ENCODE results near the gene CETN1.
A peak's percentile ranks its signal among the peaks of the same experiment; 100 is the strongest.

The CETN1 gene

GRCh38 chr18:577643-578375 is 2.4 kb upstream of the CETN1 start:
- no peak for DNase-seq

GRCh38 chr18:579238-579637 is 942 bp upstream of the CETN1 start:
- no peak for DNase-seq

GRCh38 chr18:581096-581495 is 916 bp downstream of the CETN1 start:
- DNase-seq = no peak

- DNase-seq = no peak
Observed at GRCh38 chr18:582465-582864, 2.3 kb downstream of the CETN1 start.

GRCh38 chr18:595068-595467 is 14.9 kb downstream of the CETN1 start:
- DNase-seq = no peak

GRCh38 chr18:595571-595970 is 15.4 kb downstream of the CETN1 start:
- no peak for DNase-seq

- no peak for DNase-seq
Observed at GRCh38 chr18:596288-596881, 16.2 kb downstream of the CETN1 start.

- no peak for DNase-seq
Observed at GRCh38 chr18:598124-598589, 18.0 kb downstream of the CETN1 start.

- DNase-seq = no peak
Observed at GRCh38 chr18:600107-600506, 19.9 kb downstream of the CETN1 start.

GRCh38 chr18:604771-605170 is 24.6 kb downstream of the CETN1 start:
- no peak for DNase-seq

- no peak for DNase-seq
Observed at GRCh38 chr18:607930-608329, 27.8 kb downstream of the CETN1 start.

GRCh38 chr18:610214-610928 is 30.2 kb downstream of the CETN1 start:
- DNase-seq = no peak

- DNase-seq = no peak
Observed at GRCh38 chr18:612156-612555, 32.0 kb downstream of the CETN1 start.

GRCh38 chr18:614193-614592 is 34.0 kb downstream of the CETN1 start:
- DNase-seq = no peak

GRCh38 chr18:615092-615521 is 34.9 kb downstream of the CETN1 start:
- DNase-seq = no peak

- no peak for DNase-seq
Observed at GRCh38 chr18:615773-616172, 35.6 kb downstream of the CETN1 start.

- DNase-seq = peak in 1 of 2 donors; percentile 43
Observed at GRCh38 chr18:616380-616995, 36.3 kb downstream of the CETN1 start.

GRCh38 chr18:617970-618504 is 37.9 kb downstream of the CETN1 start:
- no peak for DNase-seq

GRCh38 chr18:618618-619017 is 38.4 kb downstream of the CETN1 start:
- DNase-seq = no peak

- DNase-seq = no peak
Observed at GRCh38 chr18:621291-622043, 41.3 kb downstream of the CETN1 start.

- DNase-seq = no peak
Observed at GRCh38 chr18:622289-622688, 42.1 kb downstream of the CETN1 start.
